ENCODE results near the gene RNF148. TPM values are rescaled to one million over a fixed set of nuclear protein-coding genes. Genes with fewer than 3 reads are reported as not detected.

RNF148 gene
- total RNA-seq, 2 experiments from 2014 or later = not detected

- ChIA-PET CTCF (no interaction called here), POLR2A (no interaction called here)
- no peak for DNase-seq
- Mint-ChIP-seq H3K27ac (no peak overlapping the region), H3K36me3 (ENCODE audit: low read depth) (no peaks in the 10 kb centered on the region), H3K4me1 (ENCODE audit: low read depth) (no peaks in the 10 kb centered on the region), H3K27me3 (ENCODE audit: low read depth) (no peaks in the 10 kb centered on the region), H3K4me3 (no peak overlapping the region), H3K9me3 (ENCODE audit: insufficient read depth) (peaks cover 6% of the 10 kb centered on the region)
- no peak for ATAC-seq
Measured at GRCh38 chr7:122717356-122718089, 14.8 kb upstream of the RNF148 start.

- CTCF ChIA-PET = no interaction called here
- DNase-seq (no peak), ATAC-seq (no peak)
Measured at GRCh38 chr7:122715183-122715582, 12.5 kb upstream of the RNF148 start.

GRCh38 chr7:122710916-122711315, 8.2 kb upstream of the RNF148 start:
- no peaks in the 10 kb centered on the region for H3K9me3 Mint-ChIP-seq (ENCODE audit: insufficient read depth)
- H3K27ac Mint-ChIP-seq = no peak overlapping the region
- no peaks in the 10 kb centered on the region for H3K4me1 Mint-ChIP-seq (ENCODE audit: low read depth)
- ATAC-seq (no peak), DNase-seq (no peak)
- ChIA-PET CTCF (no interaction called here), POLR2A (no interaction called here)
- H3K36me3 Mint-ChIP-seq (ENCODE audit: low read depth) = no peaks in the 10 kb centered on the region
- H3K4me3 Mint-ChIP-seq = no peak overlapping the region
- H3K27me3 Mint-ChIP-seq (ENCODE audit: low read depth) = no peaks in the 10 kb centered on the region

More at GRCh38 chr7:122715183-122715582, 12.5 kb upstream of the RNF148 start:
- H3K36me3 Mint-ChIP-seq (ENCODE audit: low read depth) = no peaks in the 10 kb centered on the region
- H3K9me3 Mint-ChIP-seq (ENCODE audit: insufficient read depth) = no peaks in the 10 kb centered on the region
- H3K27ac Mint-ChIP-seq = no peak overlapping the region
- H3K4me3 Mint-ChIP-seq = no peak overlapping the region
- H3K27me3 Mint-ChIP-seq (ENCODE audit: low read depth) = no peaks in the 10 kb centered on the region
- H3K4me1 Mint-ChIP-seq (ENCODE audit: low read depth) = no peaks in the 10 kb centered on the region
- POLR2A ChIA-PET = interaction anchor here (0.6 kb wide), 1 partner anchor 586 kb away, joined by 3 read pairs; no protein-coding TSS in a partner anchor

- H3K4me1 Mint-ChIP-seq (ENCODE audit: low read depth) = no peaks in the 10 kb centered on the region
- H3K27ac Mint-ChIP-seq = no peak overlapping the region
- H3K4me3 Mint-ChIP-seq = no peak overlapping the region
- no peaks in the 10 kb centered on the region for H3K27me3 Mint-ChIP-seq (ENCODE audit: low read depth)
- ChIA-PET POLR2A (no interaction called here), CTCF (no interaction called here)
- ATAC-seq (no peak), DNase-seq (no peak)
- H3K36me3 Mint-ChIP-seq (ENCODE audit: low read depth) = no peaks in the 10 kb centered on the region
- H3K9me3 Mint-ChIP-seq (ENCODE audit: insufficient read depth) = no peaks in the 10 kb centered on the region
Measured at GRCh38 chr7:122709930-122710646, 7.4 kb upstream of the RNF148 start.

- CTCF ChIA-PET = no interaction called here
- ATAC-seq (no peak), DNase-seq (no peak)
- Mint-ChIP-seq H3K36me3 (ENCODE audit: low read depth) (no peaks in the 10 kb centered on the region), H3K27ac (no peak overlapping the region), H3K27me3 (ENCODE audit: low read depth) (no peaks in the 10 kb centered on the region), H3K4me1 (ENCODE audit: low read depth) (no peaks in the 10 kb centered on the region), H3K4me3 (no peak overlapping the region), H3K9me3 (ENCODE audit: insufficient read depth) (no peaks in the 10 kb centered on the region)
- POLR2A ChIA-PET = no interaction called here
Measured at GRCh38 chr7:122706836-122707235, 4.1 kb upstream of the RNF148 start.

- H3K36me3 Mint-ChIP-seq (ENCODE audit: low read depth) = no peaks in the 10 kb centered on the region
- POLR2A ChIA-PET = no interaction called here
- no peak for DNase-seq
- no peaks in the 10 kb centered on the region for H3K4me1 Mint-ChIP-seq (ENCODE audit: low read depth)
- no peak within 1 kb of the TSS for H3K27ac Mint-ChIP-seq
- no peak within 1 kb of the TSS for H3K4me3 Mint-ChIP-seq
- no peak for ATAC-seq
- CTCF ChIA-PET = no interaction called here
- no peaks in the 10 kb centered on the region for H3K27me3 Mint-ChIP-seq (ENCODE audit: low read depth)
- H3K9me3 Mint-ChIP-seq (ENCODE audit: insufficient read depth) = no peaks in the 10 kb centered on the region
Measured at GRCh38 chr7:122699017-122699416, 3.7 kb downstream of the RNF148 start, which contains the start of gene RNF133. Gene RNF133 (minus strand): TSS chr7:122699117. CDS start chr7:122698918, 199 bp downstream.

GRCh38 chr7:122695816-122696215, 6.9 kb downstream of the RNF148 start:
- Mint-ChIP-seq H3K36me3 (ENCODE audit: low read depth) (no peaks in the 10 kb centered on the region), H3K9me3 (ENCODE audit: insufficient read depth) (no peaks in the 10 kb centered on the region), H3K27me3 (ENCODE audit: low read depth) (no peaks in the 10 kb centered on the region), H3K4me3 (no peak overlapping the region), H3K4me1 (ENCODE audit: low read depth) (no peaks in the 10 kb centered on the region), H3K27ac (no peak overlapping the region)
- ChIA-PET CTCF (no interaction called here), POLR2A (no interaction called here)
- ATAC-seq (no peak), DNase-seq (no peak)

- DNase-seq (no peak), ATAC-seq (no peak)
- Mint-ChIP-seq H3K27me3 (ENCODE audit: low read depth) (no peaks in the 10 kb centered on the region), H3K4me1 (ENCODE audit: low read depth) (no peaks in the 10 kb centered on the region), H3K4me3 (no peak overlapping the region), H3K9me3 (ENCODE audit: insufficient read depth) (no peaks in the 10 kb centered on the region), H3K36me3 (ENCODE audit: low read depth) (no peaks in the 10 kb centered on the region), H3K27ac (no peak overlapping the region)
- ChIA-PET POLR2A (interaction anchor here (0.6 kb wide), 1 partner anchor 271 kb away, joined by 4 read pairs; no protein-coding TSS in a partner anchor), CTCF (no interaction called here)
Measured at GRCh38 chr7:122694697-122695096, 8.0 kb downstream of the RNF148 start.

GRCh38 chr7:122692769-122693309, 9.9 kb downstream of the RNF148 start:
- CTCF ChIA-PET = no interaction called here
- no peaks in the 10 kb centered on the region for H3K4me1 Mint-ChIP-seq (ENCODE audit: low read depth)
- POLR2A ChIA-PET = no interaction called here
- H3K27ac Mint-ChIP-seq = no peak overlapping the region
- no peaks in the 10 kb centered on the region for H3K36me3 Mint-ChIP-seq (ENCODE audit: low read depth)
- no peak for ATAC-seq
- H3K4me3 Mint-ChIP-seq = no peak overlapping the region
- no peak for DNase-seq
- H3K9me3 Mint-ChIP-seq (ENCODE audit: insufficient read depth) = no peaks in the 10 kb centered on the region
- H3K27me3 Mint-ChIP-seq (ENCODE audit: low read depth) = no peaks in the 10 kb centered on the region

GRCh38 chr7:122691569-122692235, 11.0 kb downstream of the RNF148 start:
- Mint-ChIP-seq H3K9me3 (ENCODE audit: insufficient read depth) (no peaks in the 10 kb centered on the region), H3K27me3 (ENCODE audit: low read depth) (no peaks in the 10 kb centered on the region), H3K4me3 (no peak overlapping the region), H3K27ac (no peak overlapping the region), H3K4me1 (ENCODE audit: low read depth) (no peaks in the 10 kb centered on the region), H3K36me3 (ENCODE audit: low read depth) (no peaks in the 10 kb centered on the region)
- POLR2A ChIA-PET = no interaction called here
- DNase-seq = no peak
- CTCF ChIA-PET = no interaction called here
- ATAC-seq = no peak

- H3K36me3 Mint-ChIP-seq (ENCODE audit: low read depth) = no peaks in the 10 kb centered on the region
- no peaks in the 10 kb centered on the region for H3K27me3 Mint-ChIP-seq (ENCODE audit: low read depth)
- CTCF ChIA-PET = no interaction called here
- H3K9me3 Mint-ChIP-seq (ENCODE audit: insufficient read depth) = no peaks in the 10 kb centered on the region
- POLR2A ChIA-PET = no interaction called here
- H3K4me3 Mint-ChIP-seq = no peak overlapping the region
- H3K4me1 Mint-ChIP-seq (ENCODE audit: low read depth) = no peaks in the 10 kb centered on the region
- DNase-seq (no peak), ATAC-seq (no peak)
- H3K27ac Mint-ChIP-seq = no peak overlapping the region
Measured at GRCh38 chr7:122689346-122690109, 13.2 kb downstream of the RNF148 start.

Data from activated CD8-positive, alpha-beta T cell treated with anti-CD3 and anti-CD28 coated beads, Interleukin-2, amount 10 ng/mL, durations not matched to agents 7 days and 5 days (primary cell).